HEK293 (cell line): ENCODE results near the gene FOXB1.
A peak's percentile ranks its signal among the peaks of the same experiment; 100 is the strongest.

ENCODE experiments used
- CTCF ChIA-PET: fragments of 350-600 bp; formaldehyde crosslinking; extraction: SDS; loops from one replicate; lab custom pipeline; 2021; ENCODE audit warnings: antibody characterized with exemption; lab: Yijun Ruan, JAX
- POLR2A ChIA-PET: fragments of 300-600 bp; formaldehyde crosslinking; extraction: SDS; loops from one replicate; lab custom pipeline; 2020; ENCODE audit warnings: antibody characterized with exemption, inconsistent platforms; lab: Yijun Ruan, JAX
- H3K27ac ChIP-seq: fragments of 200-500 bp; sonication (Bioruptor generic); 2 replicates; pipeline ENCODE4 v1.5.1; 2014; ENCODE audit warnings: low read depth, low read length, control low read depth, inconsistent platforms; ENCODE audit errors: extremely low read depth
- H3K36me3 ChIP-seq, 2 experiments: fragments of 200-500 bp in 1 of 2; sonication (Bioruptor generic) in 1 of 2; 1 replicate in 1 of 2; 2 replicates in 1 of 2; pipeline ENCODE4 v1.5.1; 2014 to 2017; ENCODE audit warnings: inconsistent platforms in 2 of 2, low read length in 2 of 2; ENCODE audit not compliant: control insufficient read depth in 2 of 2, insufficient read depth in 1 of 2
- H3K4me1 ChIP-seq: fragments of 200-500 bp; sonication (Bioruptor generic); 2 replicates; pipeline ENCODE4 v1.5.1; 2014; ENCODE audit warnings: mild to moderate bottlenecking, low read length, inconsistent platforms; ENCODE audit not compliant: control insufficient read depth, insufficient read depth
- H3K4me3 ChIP-seq: 2 replicates; pipeline ENCODE4 v1.5.1; 2011; ENCODE audit warnings: low read depth, mild to moderate bottlenecking, control low read depth, low read length, moderate library complexity
- H3K9me3 ChIP-seq: fragments of 200-500 bp; sonication (Bioruptor generic); 2 replicates; pipeline ENCODE4 v1.5.1; 2014; ENCODE audit warnings: low read depth, low read length, inconsistent platforms; ENCODE audit not compliant: control insufficient read depth, insufficient read depth
- GFI1B ChIP-seq: fragments of 450-650 bp; formaldehyde crosslinking; IDR thresholded peaks from 2 replicates; pipeline ENCODE4 v1.5.1; 2016; ENCODE audit warnings: missing biosample characterization, missing genetic modification characterization
- MYNN ChIP-seq: fragments of 450-650 bp; formaldehyde crosslinking; IDR thresholded peaks from 2 replicates; pipeline ENCODE4 v1.5.1; 2016; ENCODE audit warnings: missing biosample characterization, missing genetic modification characterization, borderline replicate concordance
- PRDM1 ChIP-seq: fragments of 450-650 bp; formaldehyde crosslinking; IDR thresholded peaks from 2 replicates; pipeline ENCODE4; 2016; ENCODE audit warnings: missing biosample characterization, missing genetic modification characterization
- ZBTB17 ChIP-seq: fragments of 450-650 bp; formaldehyde crosslinking; IDR thresholded peaks from 2 replicates; pipeline ENCODE4 v1.5.1; 2016; ENCODE audit warnings: missing biosample characterization, missing genetic modification characterization
- ZEB2 ChIP-seq: fragments of 450-650 bp; formaldehyde crosslinking; IDR thresholded peaks from 2 replicates; pipeline ENCODE4 v1.5.1; 2016; ENCODE audit warnings: missing biosample characterization, missing genetic modification characterization
- ZIC2 ChIP-seq: fragments of 450-650 bp; formaldehyde crosslinking; IDR thresholded peaks from 2 replicates; pipeline ENCODE4 v1.5.1; 2016; ENCODE audit warnings: missing biosample characterization, missing genetic modification characterization
- ZNF132 ChIP-seq: fragments of 450-650 bp; formaldehyde crosslinking; IDR thresholded peaks from 2 replicates; pipeline ENCODE4 v1.5.1; 2017; ENCODE audit warnings: missing biosample characterization, missing genetic modification characterization, borderline replicate concordance
- ZNF426 ChIP-seq: fragments of 450-650 bp; formaldehyde crosslinking; IDR thresholded peaks from 2 replicates; pipeline ENCODE4 v1.5.1; 2017; ENCODE audit warnings: missing biosample characterization, missing genetic modification characterization, mild to moderate bottlenecking, inconsistent platforms, moderate library complexity
- ZNF658 ChIP-seq: fragments of 450-650 bp; formaldehyde crosslinking; IDR thresholded peaks from 2 replicates; pipeline ENCODE4; 2016; ENCODE audit warnings: missing biosample characterization, missing genetic modification characterization
- ZNF747 ChIP-seq: fragments of 450-650 bp; formaldehyde crosslinking; IDR thresholded peaks from 2 replicates; pipeline ENCODE4 v1.5.1; 2016; ENCODE audit warnings: missing biosample characterization, missing genetic modification characterization
- ZNF776 ChIP-seq: fragments of 450-650 bp; formaldehyde crosslinking; IDR thresholded peaks from 2 replicates; pipeline ENCODE4 v1.5.0; 2017; ENCODE audit warnings: missing biosample characterization, missing genetic modification characterization, borderline replicate concordance
- TF ChIP-seq, protein P1 (sequence below): fragments of 450-650 bp; formaldehyde crosslinking; optimal IDR thresholded peaks from 2 replicates; pipeline ENCODE3; 2016; ENCODE audit warnings: missing biosample characterization, mild to moderate bottlenecking, missing genetic modification characterization
- TF ChIP-seq, protein P2 (sequence below): fragments of 450-650 bp; formaldehyde crosslinking; IDR thresholded peaks from 2 replicates; pipeline ENCODE4 v1.5.1; 2017; ENCODE audit warnings: missing biosample characterization, missing genetic modification characterization
- TF ChIP-seq, protein P3 (sequence below): fragments of 450-650 bp; formaldehyde crosslinking; conservative IDR thresholded peaks from 2 replicates; pipeline ENCODE4 v1.5.1; 2016; ENCODE audit warnings: low read depth, missing biosample characterization, missing genetic modification characterization
- TF ChIP-seq, protein P4 (sequence below): fragments of 450-650 bp; formaldehyde crosslinking; IDR thresholded peaks from 2 replicates; pipeline ENCODE4 v1.5.1; 2017; ENCODE audit warnings: missing biosample characterization, mild to moderate bottlenecking, missing genetic modification characterization, moderate library complexity

FOXB1 gene

DNA sequence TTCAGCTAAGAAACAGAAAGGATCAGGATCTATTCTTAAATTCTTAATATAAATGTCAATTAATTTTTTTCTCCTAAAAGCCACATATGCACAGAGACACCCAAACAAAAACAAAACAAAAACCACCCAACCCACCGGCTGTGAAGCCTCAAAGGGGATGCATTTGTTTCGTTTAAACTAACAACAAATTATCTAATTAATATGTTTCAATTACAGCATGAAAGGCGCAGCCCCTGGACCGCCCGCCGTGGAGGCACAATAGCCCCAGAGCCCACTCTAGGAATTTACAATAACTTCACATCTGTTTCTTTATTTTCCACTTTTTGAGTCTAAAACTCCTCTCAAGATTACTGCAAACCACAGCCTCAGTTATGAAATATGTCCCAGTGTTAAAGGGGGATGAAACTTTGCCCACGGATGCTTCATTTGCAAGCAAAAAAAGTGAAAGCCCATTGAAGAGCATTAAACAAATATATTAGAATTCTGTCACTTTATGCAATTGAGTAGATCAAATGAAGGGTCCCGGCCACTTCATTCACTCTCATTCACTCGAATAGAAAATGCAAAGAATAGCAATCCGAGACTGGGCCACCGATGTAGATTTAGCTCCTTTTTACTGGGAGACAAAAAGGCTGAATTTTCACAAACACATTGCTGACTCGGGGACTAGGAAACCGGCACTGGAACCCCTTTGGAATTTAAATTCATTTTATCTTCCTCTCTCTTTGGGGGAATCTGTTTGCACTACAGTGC is 6.0 kb downstream of the FOXB1 start (continued):
- TF ChIP-seq GFI1B (tag by site-specific recombination) = no peak
- TF ChIP-seq, protein P1, sequence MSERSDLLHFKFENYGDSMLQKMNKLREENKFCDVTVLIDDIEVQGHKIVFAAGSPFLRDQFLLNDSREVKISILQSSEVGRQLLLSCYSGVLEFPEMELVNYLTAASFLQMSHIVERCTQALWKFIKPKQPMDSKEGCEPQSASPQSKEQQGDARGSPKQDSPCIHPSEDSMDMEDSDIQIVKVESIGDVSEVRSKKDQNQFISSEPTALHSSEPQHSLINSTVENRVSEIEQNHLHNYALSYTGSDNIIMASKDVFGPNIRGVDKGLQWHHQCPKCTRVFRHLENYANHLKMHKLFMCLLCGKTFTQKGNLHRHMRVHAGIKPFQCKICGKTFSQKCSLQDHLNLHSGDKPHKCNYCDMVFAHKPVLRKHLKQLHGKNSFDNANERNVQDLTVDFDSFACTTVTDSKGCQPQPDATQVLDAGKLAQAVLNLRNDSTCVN = no peak

DNA sequence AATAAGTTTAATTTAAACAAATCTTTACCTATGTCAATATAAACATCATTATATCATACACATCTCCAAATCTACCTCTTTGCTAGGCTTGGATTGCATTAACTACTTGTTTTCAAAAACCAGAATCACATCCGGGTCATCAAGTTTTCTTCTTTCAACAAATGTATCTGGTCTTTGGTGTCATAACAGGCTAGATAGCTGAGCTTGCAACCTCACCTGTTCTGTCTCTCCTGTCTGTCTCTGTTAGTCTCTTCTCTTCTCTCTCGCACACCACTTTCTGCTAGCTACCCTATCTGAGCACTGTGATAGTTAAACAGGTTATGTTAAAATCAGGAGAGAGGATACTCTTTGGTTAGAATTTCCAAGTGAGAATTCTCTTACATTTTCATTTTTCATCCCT is 6.7 kb downstream of the FOXB1 start:
- H3K36me3 ChIP-seq = no peaks in the 10 kb centered on the region; a peak in 1 of 3 replicates

DNA sequence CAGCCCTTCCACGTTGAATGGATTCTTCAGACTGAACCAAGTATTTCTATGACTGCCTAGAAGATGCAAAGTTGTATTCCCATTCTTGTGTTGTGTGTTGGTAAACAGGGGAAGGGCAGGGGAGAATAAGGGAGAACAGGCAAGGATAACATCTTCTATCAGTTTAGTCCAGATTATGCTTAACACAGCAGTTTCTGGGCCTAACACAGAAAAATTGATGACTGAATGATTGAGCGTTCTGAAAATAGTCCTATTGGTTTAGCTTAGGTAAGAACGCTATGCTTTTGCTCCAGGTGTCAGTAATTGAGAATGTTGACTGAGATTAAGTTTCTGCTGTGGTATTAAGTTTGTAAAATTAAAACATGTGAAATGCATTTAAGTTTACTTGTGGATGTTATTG is 8.6 kb downstream of the FOXB1 start:
- H3K27ac ChIP-seq = no peak overlapping the region
- no peak overlapping the region for H3K4me3 ChIP-seq
- H3K4me1 ChIP-seq = peaks cover 30% of the 10 kb centered on the region
- CTCF ChIA-PET = interaction anchor here (0.6 kb wide), 1 partner anchor 263 kb away, joined by 5 read pairs; no protein-coding TSS in a partner anchor
- no peak for TF ChIP-seq ZIC2 (tag by site-specific recombination)
- no peaks in the 10 kb centered on the region; a peak in 1 of 3 replicates for H3K36me3 ChIP-seq
- POLR2A ChIA-PET = no interaction called here
- no peaks in the 10 kb centered on the region for H3K9me3 ChIP-seq

More for the DNA sequence above, 6.7 kb downstream of the FOXB1 start:
- CTCF ChIA-PET = interaction anchor here (0.7 to 1.6 kb wide), 2 partner anchors 62 to 316 kb away, joined by 3 to 4 read pairs; no protein-coding TSS in a partner anchor
- TF ChIP-seq ZNF426 (tag by site-specific recombination) (no peak), ZNF658 (tag by site-specific recombination) (no peak), ZBTB17 (tag by site-specific recombination) (peak; percentile 78), ZEB2 (tag by site-specific recombination) (no peak), PRDM1 (no peak), ZNF776 (tag by site-specific recombination) (no peak), ZNF747 (no peak), ZNF132 (no peak), MYNN (tag by site-specific recombination) (no peak)
- TF ChIP-seq, protein P2, sequence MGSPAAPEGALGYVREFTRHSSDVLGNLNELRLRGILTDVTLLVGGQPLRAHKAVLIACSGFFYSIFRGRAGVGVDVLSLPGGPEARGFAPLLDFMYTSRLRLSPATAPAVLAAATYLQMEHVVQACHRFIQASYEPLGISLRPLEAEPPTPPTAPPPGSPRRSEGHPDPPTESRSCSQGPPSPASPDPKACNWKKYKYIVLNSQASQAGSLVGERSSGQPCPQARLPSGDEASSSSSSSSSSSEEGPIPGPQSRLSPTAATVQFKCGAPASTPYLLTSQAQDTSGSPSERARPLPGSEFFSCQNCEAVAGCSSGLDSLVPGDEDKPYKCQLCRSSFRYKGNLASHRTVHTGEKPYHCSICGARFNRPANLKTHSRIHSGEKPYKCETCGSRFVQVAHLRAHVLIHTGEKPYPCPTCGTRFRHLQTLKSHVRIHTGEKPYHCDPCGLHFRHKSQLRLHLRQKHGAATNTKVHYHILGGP (tag by site-specific recombination) = no peak
- TF ChIP-seq, protein P3, sequence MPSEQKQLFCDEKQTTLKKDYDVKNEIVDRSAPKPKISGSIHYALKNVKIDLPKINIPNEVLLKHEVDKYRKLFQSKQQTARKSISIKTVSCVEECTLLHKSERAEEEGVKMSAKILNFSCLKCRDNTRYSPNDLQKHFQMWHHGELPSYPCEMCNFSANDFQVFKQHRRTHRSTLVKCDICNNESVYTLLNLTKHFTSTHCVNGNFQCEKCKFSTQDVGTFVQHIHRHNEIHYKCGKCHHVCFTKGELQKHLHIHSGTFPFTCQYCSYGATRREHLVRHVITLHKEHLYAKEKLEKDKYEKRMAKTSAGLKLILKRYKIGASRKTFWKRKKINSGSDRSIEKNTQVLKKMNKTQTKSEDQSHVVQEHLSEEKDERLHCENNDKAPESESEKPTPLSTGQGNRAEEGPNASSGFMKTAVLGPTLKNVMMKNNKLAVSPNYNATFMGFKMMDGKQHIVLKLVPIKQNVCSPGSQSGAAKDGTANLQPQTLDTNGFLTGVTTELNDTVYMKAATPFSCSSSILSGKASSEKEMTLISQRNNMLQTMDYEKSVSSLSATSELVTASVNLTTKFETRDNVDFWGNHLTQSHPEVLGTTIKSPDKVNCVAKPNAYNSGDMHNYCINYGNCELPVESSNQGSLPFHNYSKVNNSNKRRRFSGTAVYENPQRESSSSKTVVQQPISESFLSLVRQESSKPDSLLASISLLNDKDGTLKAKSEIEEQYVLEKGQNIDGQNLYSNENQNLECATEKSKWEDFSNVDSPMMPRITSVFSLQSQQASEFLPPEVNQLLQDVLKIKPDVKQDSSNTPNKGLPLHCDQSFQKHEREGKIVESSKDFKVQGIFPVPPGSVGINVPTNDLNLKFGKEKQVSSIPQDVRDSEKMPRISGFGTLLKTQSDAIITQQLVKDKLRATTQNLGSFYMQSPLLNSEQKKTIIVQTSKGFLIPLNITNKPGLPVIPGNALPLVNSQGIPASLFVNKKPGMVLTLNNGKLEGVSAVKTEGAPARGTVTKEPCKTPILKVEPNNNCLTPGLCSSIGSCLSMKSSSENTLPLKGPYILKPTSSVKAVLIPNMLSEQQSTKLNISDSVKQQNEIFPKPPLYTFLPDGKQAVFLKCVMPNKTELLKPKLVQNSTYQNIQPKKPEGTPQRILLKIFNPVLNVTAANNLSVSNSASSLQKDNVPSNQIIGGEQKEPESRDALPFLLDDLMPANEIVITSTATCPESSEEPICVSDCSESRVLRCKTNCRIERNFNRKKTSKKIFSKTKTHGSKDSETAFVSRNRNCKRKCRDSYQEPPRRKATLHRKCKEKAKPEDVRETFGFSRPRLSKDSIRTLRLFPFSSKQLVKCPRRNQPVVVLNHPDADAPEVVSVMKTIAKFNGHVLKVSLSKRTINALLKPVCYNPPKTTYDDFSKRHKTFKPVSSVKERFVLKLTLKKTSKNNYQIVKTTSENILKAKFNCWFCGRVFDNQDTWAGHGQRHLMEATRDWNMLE (tag by site-specific recombination) = 0 out of 2 replicates have a peak, but pooled peaks have one; percentile 23
- TF ChIP-seq, protein P4, sequence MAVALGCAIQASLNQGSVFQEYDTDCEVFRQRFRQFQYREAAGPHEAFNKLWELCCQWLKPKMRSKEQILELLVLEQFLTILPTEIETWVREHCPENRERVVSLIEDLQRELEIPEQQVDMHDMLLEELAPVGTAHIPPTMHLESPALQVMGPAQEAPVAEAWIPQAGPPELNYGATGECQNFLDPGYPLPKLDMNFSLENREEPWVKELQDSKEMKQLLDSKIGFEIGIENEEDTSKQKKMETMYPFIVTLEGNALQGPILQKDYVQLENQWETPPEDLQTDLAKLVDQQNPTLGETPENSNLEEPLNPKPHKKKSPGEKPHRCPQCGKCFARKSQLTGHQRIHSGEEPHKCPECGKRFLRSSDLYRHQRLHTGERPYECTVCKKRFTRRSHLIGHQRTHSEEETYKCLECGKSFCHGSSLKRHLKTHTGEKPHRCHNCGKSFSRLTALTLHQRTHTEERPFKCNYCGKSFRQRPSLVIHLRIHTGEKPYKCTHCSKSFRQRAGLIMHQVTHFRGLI = no peak
- Histone ChIP-seq H3K4me3 (no peak overlapping the region), H3K9me3 (no peaks in the 10 kb centered on the region), H3K4me1 (peaks cover 30% of the 10 kb centered on the region), H3K27ac (no peak overlapping the region)
- POLR2A ChIA-PET = no interaction called here
